Measurements from ENCODE around the gene SH2B3.
A peak's percentile ranks its signal among the peaks of the same experiment; 100 is the strongest.

Gene SH2B3

DNA sequence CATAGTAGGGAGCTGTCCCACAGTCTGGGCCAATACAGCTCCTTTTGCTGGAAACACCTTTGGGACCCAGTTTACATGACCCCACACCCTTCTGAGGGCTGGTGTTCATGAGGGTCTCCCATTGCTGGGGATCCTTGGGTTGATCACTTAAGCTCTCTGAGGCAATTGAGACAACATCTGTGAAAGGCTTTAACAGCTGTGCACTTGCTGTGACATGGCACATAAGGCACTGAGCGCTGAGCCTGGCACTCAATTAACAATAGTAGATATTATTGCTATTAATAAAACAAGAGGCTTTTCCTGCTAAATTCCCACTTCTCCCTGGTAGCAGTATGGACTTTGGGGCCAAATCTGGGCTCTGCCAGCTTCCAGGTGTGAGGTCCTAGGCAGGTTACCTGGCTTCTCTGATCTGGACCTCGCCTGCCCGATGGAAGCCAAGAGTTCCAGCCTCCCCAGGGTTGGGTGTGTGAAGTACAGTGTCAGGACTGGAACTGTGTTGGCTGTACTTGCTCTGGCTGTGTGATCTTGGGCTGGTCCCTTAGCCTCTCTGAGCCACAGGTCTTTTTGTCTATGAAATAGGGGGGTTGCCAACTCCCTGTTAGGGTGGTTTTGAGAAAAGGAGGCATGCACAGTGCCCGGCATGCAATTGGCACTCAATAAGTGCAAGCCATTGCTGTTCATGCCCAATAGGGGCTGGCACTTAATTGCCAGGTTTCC lies 3.1 kb downstream of the SH2B3 start:
- no peaks in the 10 kb centered on the region for H3K36me3 ChIP-seq (ENCODE audit: control insufficient read depth, insufficient read depth, low read length)
- H3K9me3 ChIP-seq (ENCODE audit: control insufficient read depth, low read length) = no peaks in the 10 kb centered on the region
- DNase-seq = no peak
- H3K27me3 ChIP-seq (replicated peaks; ENCODE audit: control insufficient read depth, insufficient read depth, low read length, poor library complexity, severe bottlenecking) = no peaks in the 10 kb centered on the region
- H3K4me3 ChIP-seq (ENCODE audit: insufficient read depth, low read depth, low read length, poor library complexity, severe bottlenecking) = peak overlapping the region; percentile 96
- H3K27ac ChIP-seq (ENCODE audit: insufficient read depth, low read length, poor library complexity, severe bottlenecking) = peak overlapping the region; percentile 57
- peaks cover 83% of the 10 kb centered on the region for H3K4me1 ChIP-seq (ENCODE audit: control insufficient read depth, insufficient read depth, low read length, poor library complexity, severe bottlenecking)

DNA sequence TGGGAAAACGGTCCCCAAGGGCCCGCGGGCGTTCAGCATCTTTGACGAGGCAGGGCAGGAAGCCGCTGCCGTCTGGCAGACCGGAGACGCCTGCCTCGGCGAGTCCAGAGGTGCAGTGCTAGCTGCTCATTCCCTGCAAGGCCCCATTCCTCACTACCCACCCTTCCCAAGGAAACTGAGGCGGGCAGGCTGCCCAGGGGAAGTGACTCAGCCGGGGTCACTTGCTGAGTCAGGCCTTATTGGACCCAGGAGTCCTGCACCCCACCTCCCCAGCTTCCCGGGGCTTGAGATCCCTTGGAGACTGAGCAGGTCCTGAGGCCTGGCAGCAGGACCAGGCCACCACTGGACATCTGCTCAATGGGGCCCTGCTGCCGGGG lies 3.7 kb downstream of the SH2B3 start:
- Histone ChIP-seq H3K4me3 (ENCODE audit: insufficient read depth, low read depth, low read length, poor library complexity, severe bottlenecking) (peak overlapping the region; percentile 96), H3K27me3 (replicated peaks; ENCODE audit: control insufficient read depth, insufficient read depth, low read length, poor library complexity, severe bottlenecking) (no peaks in the 10 kb centered on the region), H3K9me3 (ENCODE audit: control insufficient read depth, low read length) (no peaks in the 10 kb centered on the region), H3K27ac (ENCODE audit: insufficient read depth, low read length, poor library complexity, severe bottlenecking) (peak overlapping the region; percentile 57), H3K36me3 (ENCODE audit: control insufficient read depth, insufficient read depth, low read length) (no peaks in the 10 kb centered on the region), H3K4me1 (ENCODE audit: control insufficient read depth, insufficient read depth, low read length, poor library complexity, severe bottlenecking) (peaks cover 81% of the 10 kb centered on the region)
- no peak for DNase-seq

DNA sequence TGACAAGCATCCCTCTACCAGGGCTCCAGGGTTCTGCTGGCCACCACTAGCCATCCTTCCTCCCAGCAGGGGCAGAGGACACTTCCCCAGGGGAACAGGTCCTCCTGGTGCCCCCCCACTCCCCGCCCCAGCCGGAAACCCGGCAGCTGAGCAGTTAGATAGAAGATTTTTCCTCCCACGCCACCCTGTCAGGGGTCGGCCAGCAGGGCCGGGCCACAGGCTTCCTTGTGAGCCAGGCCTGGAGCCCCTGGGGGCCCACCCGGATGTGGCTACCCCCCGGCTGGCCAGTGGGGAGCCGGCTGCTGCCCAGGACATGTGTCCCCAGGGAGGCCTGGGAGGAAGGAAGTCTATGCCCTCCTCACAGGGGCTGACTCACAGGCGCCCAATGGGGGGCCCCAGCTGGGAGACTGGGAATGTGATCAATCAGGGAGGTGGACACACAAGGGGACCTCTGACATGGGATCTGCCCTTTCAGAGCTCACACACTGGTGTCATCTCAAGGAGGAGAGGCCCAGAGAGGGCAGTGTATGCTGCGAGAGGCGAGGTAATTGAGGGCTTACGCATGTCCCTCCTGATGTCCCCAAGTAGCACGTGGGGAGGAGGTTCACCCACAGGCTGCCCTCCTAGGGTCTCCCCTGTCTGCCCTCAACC lies 4.2 kb downstream of the SH2B3 start:
- Histone ChIP-seq H3K27me3 (replicated peaks; ENCODE audit: control insufficient read depth, insufficient read depth, low read length, poor library complexity, severe bottlenecking) (no peaks in the 10 kb centered on the region), H3K27ac (ENCODE audit: insufficient read depth, low read length, poor library complexity, severe bottlenecking) (peak overlapping the region; percentile 57), H3K4me1 (ENCODE audit: control insufficient read depth, insufficient read depth, low read length, poor library complexity, severe bottlenecking) (peaks cover 76% of the 10 kb centered on the region), H3K36me3 (ENCODE audit: control insufficient read depth, insufficient read depth, low read length) (no peaks in the 10 kb centered on the region), H3K9me3 (ENCODE audit: control insufficient read depth, low read length) (no peaks in the 10 kb centered on the region), H3K4me3 (ENCODE audit: insufficient read depth, low read depth, low read length, poor library complexity, severe bottlenecking) (peak overlapping the region; percentile 96)
- no peak for DNase-seq

DNA sequence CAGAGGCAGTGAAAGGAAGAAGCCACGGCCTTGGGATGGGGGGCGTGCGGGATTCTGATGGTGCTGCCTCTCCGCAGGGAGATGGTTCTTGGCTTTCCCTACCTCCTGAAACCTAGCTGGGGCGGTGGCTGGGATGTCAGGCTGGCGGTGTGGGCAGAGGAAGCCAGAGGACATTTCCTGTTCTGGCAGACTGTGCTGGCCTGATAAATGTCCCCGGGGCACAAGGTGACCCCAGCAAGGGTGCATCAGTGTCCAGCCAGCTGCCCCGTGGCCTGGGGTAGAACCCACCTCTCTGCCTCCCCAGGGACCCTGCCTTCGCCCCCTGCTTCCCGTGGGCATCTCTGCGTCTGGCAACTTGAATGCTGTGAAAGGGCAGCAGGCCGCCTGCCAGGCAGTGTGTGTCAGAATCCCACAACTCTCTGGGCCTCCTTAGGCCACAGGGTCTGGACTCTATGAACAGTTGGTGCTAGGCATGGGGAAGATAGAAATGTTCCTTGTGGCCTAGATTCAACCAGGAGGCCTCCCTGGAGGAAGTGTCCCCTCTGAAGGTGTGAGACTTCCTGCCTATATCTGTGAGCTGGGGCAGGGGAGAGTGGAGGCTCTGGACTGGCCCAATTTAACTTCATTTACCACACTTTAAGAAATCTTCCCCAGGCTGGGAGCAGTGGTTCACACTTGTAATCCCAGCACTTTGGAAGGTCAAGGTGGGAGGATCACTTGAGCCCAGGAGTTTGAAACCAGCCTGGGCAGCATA lies 4.9 kb downstream of the SH2B3 start:
- peaks cover 72% of the 10 kb centered on the region for H3K4me1 ChIP-seq (ENCODE audit: control insufficient read depth, insufficient read depth, low read length, poor library complexity, severe bottlenecking)
- H3K9me3 ChIP-seq (ENCODE audit: control insufficient read depth, low read length) = no peaks in the 10 kb centered on the region
- no peak for DNase-seq
- H3K27ac ChIP-seq (ENCODE audit: insufficient read depth, low read length, poor library complexity, severe bottlenecking) = peak overlapping the region; percentile 57
- no peak overlapping the region for H3K4me3 ChIP-seq (ENCODE audit: insufficient read depth, low read depth, low read length, poor library complexity, severe bottlenecking)
- H3K27me3 ChIP-seq (replicated peaks; ENCODE audit: control insufficient read depth, insufficient read depth, low read length, poor library complexity, severe bottlenecking) = no peaks in the 10 kb centered on the region
- no peaks in the 10 kb centered on the region for H3K36me3 ChIP-seq (ENCODE audit: control insufficient read depth, insufficient read depth, low read length)

DNA sequence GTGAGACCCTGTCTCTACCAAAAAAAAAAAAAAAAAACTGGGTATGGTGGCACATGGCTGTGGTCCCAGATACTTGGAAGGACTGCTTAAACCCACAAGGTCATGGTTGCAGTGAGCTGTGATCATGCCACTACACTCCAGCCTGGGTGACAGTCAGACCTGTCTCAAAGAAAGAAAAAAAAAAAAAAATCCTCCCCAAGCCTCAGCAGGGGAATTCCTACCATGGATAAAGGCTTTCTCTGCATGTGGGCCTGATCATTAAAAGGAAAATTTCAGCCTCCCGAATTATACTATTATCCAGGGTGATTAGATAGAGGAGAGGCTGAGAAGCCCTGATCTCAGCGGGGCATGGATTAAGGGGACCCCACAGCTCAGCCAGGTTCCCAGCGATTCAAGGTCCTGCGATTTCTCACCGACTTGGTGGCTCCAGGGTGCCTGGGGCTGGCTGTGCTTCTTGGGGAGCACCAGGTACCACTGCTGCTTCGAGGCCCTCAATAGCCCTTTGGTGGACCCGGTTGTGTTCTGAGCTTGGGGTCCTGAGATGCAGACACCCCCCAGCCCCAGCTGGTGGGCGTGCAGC lies 5.6 kb downstream of the SH2B3 start:
- no peaks in the 10 kb centered on the region for H3K27me3 ChIP-seq (replicated peaks; ENCODE audit: control insufficient read depth, insufficient read depth, low read length, poor library complexity, severe bottlenecking)
- H3K36me3 ChIP-seq (ENCODE audit: control insufficient read depth, insufficient read depth, low read length) = no peaks in the 10 kb centered on the region
- H3K27ac ChIP-seq (ENCODE audit: insufficient read depth, low read length, poor library complexity, severe bottlenecking) = peak overlapping the region; percentile 59
- no peak for DNase-seq
- peaks cover 72% of the 10 kb centered on the region for H3K4me1 ChIP-seq (ENCODE audit: control insufficient read depth, insufficient read depth, low read length, poor library complexity, severe bottlenecking)
- H3K4me3 ChIP-seq (ENCODE audit: insufficient read depth, low read depth, low read length, poor library complexity, severe bottlenecking) = no peak overlapping the region
- H3K9me3 ChIP-seq (ENCODE audit: control insufficient read depth, low read length) = no peaks in the 10 kb centered on the region

DNA sequence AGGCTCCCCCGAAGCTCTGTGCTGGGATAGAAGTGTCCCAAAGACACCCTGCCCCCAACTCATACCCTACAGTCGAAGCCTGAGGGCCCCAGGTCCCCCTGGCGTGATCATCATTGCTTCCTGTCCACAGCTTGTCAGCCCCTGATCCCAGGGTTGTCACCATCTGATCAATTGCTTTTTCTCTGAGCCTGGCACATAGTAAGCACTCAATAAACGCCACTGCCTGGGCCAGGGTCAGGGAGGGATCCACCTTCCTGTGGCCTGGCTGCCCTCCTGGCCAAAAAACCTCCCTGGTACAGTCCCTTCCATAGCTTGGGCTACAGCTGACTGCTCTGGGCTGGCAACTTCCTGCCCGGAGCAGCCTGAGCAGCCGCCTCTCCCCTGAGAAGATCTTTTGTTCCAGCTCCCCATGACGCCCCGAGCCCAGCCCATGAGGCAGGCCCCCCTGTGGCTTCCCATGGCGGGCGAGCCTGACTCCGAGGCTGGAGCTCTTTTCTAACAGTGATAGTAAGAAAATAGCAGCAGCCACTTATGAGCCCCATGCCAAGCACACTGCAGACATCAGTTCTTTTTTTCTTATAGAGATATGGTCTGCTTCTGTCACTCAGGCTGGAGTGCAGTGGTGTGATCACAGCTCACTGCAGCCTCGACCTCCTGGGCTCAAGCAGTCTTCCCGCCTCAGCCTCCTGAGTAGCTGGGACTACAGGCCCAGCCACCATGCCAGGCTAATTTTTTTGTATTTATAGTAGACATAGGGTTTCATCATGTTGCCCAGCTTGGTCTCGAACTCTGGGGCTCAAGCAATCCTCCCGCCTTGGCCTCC lies 6.5 kb downstream of the SH2B3 start:
- DNase-seq = no peak
- Histone ChIP-seq H3K4me1 (ENCODE audit: control insufficient read depth, insufficient read depth, low read length, poor library complexity, severe bottlenecking) (peaks cover 68% of the 10 kb centered on the region), H3K36me3 (ENCODE audit: control insufficient read depth, insufficient read depth, low read length) (peaks cover 7% of the 10 kb centered on the region)

DNA sequence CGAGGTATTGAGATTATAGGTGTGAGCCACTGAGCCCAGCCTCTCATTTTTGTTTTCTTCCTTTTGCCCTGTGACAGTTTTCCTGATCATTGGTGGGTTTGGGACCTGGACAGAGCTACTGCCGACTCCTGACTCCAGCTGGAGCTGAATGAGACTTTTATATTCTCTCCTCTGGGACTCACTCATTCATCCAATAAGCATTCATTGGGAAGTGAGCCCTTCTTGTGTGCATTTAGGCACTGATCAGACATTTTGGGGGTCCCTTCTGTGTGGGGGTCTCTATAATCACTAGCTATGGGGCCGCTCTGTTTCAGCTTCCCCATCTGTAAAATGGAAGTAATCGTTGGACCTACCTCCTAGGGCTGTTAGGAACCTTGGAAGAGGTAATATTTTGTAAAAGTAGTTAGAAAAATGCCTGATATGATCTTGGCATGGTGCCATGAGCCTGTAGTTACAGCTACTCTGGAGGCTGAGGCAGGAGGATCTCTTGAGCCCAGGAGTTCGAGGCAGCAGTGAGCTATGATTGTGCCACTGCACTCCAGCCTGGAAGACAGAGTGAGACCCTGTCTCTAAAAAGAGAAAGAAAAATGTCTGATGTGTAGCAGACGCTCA lies 7.2 kb downstream of the SH2B3 start:
- Histone ChIP-seq H3K27ac (ENCODE audit: insufficient read depth, low read length, poor library complexity, severe bottlenecking) (peak overlapping the region; percentile 59), H3K27me3 (replicated peaks; ENCODE audit: control insufficient read depth, insufficient read depth, low read length, poor library complexity, severe bottlenecking) (no peaks in the 10 kb centered on the region), H3K9me3 (ENCODE audit: control insufficient read depth, low read length) (no peaks in the 10 kb centered on the region), H3K4me3 (ENCODE audit: insufficient read depth, low read depth, low read length, poor library complexity, severe bottlenecking) (no peak overlapping the region), H3K36me3 (ENCODE audit: control insufficient read depth, insufficient read depth, low read length) (peaks cover 7% of the 10 kb centered on the region), H3K4me1 (ENCODE audit: control insufficient read depth, insufficient read depth, low read length, poor library complexity, severe bottlenecking) (peaks cover 61% of the 10 kb centered on the region)
- no peak for DNase-seq

More for the DNA sequence above, 6.5 kb downstream of the SH2B3 start:
- no peaks in the 10 kb centered on the region for H3K27me3 ChIP-seq (replicated peaks; ENCODE audit: control insufficient read depth, insufficient read depth, low read length, poor library complexity, severe bottlenecking)
- H3K4me3 ChIP-seq (ENCODE audit: insufficient read depth, low read depth, low read length, poor library complexity, severe bottlenecking) = no peak overlapping the region
- H3K27ac ChIP-seq (ENCODE audit: insufficient read depth, low read length, poor library complexity, severe bottlenecking) = peak overlapping the region; percentile 59
- no peaks in the 10 kb centered on the region for H3K9me3 ChIP-seq (ENCODE audit: control insufficient read depth, low read length)

DNA sequence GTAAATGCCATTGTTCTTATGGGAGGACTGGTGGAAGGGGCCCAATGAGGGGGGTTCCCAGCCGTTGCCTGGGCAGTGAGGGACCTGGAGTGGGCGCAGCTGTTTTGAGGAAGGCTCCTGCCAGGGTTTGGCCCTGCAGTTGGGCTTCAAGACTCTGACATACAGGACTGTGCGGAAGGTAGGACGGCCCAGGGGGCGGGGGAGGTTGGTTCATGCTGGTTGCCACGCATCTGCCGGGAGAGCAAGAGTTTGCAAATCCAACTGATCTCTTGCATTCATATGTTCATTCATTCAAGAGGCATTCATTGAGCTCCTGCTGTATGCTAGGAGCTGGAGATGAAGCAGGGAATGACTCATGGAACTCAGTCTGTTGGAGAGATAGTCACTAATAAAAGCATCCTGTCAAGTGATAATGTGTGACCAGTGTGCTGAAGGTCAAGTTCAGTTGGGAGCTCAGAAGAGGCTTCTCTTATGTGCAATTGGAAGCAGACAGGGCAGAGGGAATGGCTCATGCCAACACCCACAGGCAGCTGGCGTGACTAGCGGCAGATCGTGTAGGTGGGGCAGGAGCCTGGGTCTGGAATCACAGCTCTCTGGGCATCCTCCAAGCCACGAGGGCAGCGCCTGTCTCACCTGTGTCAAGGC lies 7.8 kb downstream of the SH2B3 start:
- Histone ChIP-seq H3K36me3 (ENCODE audit: control insufficient read depth, insufficient read depth, low read length) (peaks cover 8% of the 10 kb centered on the region), H3K27ac (ENCODE audit: insufficient read depth, low read length, poor library complexity, severe bottlenecking) (peak overlapping the region; percentile 22), H3K9me3 (ENCODE audit: control insufficient read depth, low read length) (no peaks in the 10 kb centered on the region), H3K4me1 (ENCODE audit: control insufficient read depth, insufficient read depth, low read length, poor library complexity, severe bottlenecking) (peaks cover 55% of the 10 kb centered on the region), H3K4me3 (ENCODE audit: insufficient read depth, low read depth, low read length, poor library complexity, severe bottlenecking) (no peak overlapping the region), H3K27me3 (replicated peaks; ENCODE audit: control insufficient read depth, insufficient read depth, low read length, poor library complexity, severe bottlenecking) (no peaks in the 10 kb centered on the region)
- no peak for DNase-seq
